H7 (cell line): ENCODE measurements around the gene SMIM3. TPM values are rescaled to one million over a fixed set of nuclear protein-coding genes. Genes with fewer than 3 reads are reported as not detected.
"Not testable (repeated sequence)": the region's sequence is repeated elsewhere in the genome, so short reads cannot be mapped to it uniquely, and the experiment has no call there.

Source experiments
- DNase-seq: peaks from one replicate; pipeline ENCODE4 v3.0.0; 2012
- H3K27me3 ChIP-seq: 2 replicates; pipeline ENCODE4 v1.6.0; 2011; ENCODE audit warnings: mild to moderate bottlenecking, low read length; ENCODE audit not compliant: control insufficient read depth, insufficient read depth
- H3K36me3 ChIP-seq: replicated peaks from 2 replicates; pipeline ENCODE4 v1.5.1; 2011; ENCODE audit warnings: low read length; ENCODE audit not compliant: control insufficient read depth, insufficient read depth
- H3K4me3 ChIP-seq: 2 replicates; pipeline ENCODE4 v1.5.1; 2011; ENCODE audit warnings: low read depth, mild to moderate bottlenecking, control low read depth, low read length, moderate library complexity; ENCODE audit not compliant: insufficient read depth
- total RNA-seq: library from RNA; depleted of rRNA; stranded (reverse); fragments of >200 nt; shearing (Covaris generic); gene quantifications from 2 replicates; pipeline ENCODE4 v1.2.3, GENCODE V29; 2014

The SMIM3 gene
- total RNA-seq, 1 experiment from 2014 or later = 5.2 TPM

DNA sequence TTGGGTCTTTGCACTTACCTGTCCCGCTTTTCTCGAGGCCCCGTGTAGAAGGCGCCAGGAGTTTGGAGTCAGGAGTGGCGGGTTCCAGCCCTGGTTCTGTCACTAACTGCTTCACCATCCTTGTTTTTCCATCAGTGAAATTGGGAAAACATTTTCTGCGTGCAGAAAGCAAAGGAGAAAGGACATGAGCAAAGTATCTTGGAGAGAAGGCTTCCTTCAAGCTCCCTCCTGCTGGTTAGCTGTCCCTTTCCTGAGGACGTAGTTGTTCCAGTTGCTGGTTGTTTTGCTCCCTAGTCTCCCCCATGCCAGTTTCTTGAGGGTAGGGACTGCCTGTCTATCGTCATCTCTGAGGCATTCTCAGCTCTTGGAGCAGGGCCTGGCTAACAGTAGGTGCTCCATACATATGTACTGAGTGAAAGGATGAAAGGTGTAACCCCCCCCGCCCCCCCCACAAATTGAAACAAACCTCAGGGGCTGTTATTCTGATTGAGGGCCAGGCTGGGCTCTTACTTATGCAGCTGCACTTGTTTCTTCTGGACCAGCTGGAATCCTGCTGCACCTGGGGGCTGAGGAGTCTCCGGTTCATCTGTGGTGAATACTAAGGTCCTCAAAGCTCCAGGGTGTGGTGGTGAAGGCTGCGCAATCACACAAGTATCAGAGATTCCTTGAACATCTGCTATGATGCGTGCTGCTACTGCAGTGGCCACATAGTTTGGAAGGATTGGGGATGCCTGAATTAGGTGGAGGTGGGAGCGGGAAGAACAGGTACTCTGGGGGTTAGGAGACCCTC is 1.0 kb downstream of the SMIM3 start:
- H3K27me3 ChIP-seq = peaks cover 6% of the 10 kb centered on the region
- DNase-seq = no peak
- H3K4me3 ChIP-seq = peak overlapping the region; percentile 75
- H3K36me3 ChIP-seq = no peaks in the 10 kb centered on the region

- DNase-seq = no peak
- Histone ChIP-seq H3K27me3 (peaks cover 6% of the 10 kb centered on the region), H3K4me3 (no peak overlapping the region), H3K36me3 (no peaks in the 10 kb centered on the region)
Measured at GRCh38 chr5:150780187-150780692, 1.7 kb downstream of the SMIM3 start.

GRCh38 chr5:150780816-150781221 is 2.3 kb downstream of the SMIM3 start:
- H3K27me3 ChIP-seq = peaks cover 6% of the 10 kb centered on the region
- H3K4me3 ChIP-seq = no peak overlapping the region
- no peaks in the 10 kb centered on the region for H3K36me3 ChIP-seq
- no peak for DNase-seq

DNA sequence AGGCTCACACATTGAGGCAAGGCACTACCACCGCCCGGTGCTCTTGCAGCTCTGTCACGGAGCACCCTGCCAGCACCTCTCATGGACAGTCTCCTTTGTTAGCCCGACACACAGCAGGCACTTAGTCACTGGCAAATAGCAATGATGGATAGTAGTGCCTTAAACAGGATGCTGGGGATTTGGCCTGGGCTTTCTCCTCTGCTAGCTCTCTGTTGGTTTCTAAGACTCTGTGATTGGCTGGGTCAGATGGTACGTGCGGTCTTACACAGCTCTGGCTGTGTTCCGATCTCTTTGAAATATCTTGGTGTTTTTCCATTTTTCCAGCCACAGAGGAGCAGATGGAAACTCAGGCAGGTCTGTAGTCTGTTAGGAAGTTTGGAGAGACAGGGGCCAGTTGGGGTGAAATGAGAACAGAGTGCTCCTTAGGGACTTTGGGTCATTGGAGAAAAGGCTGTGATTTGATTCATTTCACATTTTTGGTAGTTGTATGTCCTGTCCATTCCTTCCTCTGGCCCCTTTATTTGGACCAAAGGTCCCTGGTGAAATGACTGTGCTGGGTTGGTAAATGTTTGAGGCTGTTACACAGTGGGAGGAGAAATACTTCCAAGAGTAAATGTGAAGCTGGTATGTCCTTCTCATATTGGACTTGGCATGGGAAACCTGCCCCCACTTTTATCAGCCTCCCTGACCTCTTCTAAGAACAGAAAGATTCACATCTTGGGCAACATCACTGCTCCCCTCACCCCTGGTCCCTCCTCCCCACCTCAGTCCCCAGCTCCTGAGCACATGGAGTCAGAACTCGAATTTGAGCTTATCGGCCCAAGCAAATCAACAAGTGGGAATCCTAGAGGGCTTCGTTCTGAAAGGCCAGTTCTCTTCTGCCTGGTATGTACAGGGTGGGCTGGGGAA is 3.4 kb downstream of the SMIM3 start:
- Histone ChIP-seq H3K36me3 (no peaks in the 10 kb centered on the region), H3K27me3 (peaks cover 6% of the 10 kb centered on the region), H3K4me3 (no peak overlapping the region)
- DNase-seq = no peak

- no peak overlapping the region for H3K4me3 ChIP-seq
- peaks cover 6% of the 10 kb centered on the region for H3K27me3 ChIP-seq
- no peak for DNase-seq
- no peaks in the 10 kb centered on the region for H3K36me3 ChIP-seq
Measured at GRCh38 chr5:150782850-150783249, 4.3 kb downstream of the SMIM3 start.

DNA sequence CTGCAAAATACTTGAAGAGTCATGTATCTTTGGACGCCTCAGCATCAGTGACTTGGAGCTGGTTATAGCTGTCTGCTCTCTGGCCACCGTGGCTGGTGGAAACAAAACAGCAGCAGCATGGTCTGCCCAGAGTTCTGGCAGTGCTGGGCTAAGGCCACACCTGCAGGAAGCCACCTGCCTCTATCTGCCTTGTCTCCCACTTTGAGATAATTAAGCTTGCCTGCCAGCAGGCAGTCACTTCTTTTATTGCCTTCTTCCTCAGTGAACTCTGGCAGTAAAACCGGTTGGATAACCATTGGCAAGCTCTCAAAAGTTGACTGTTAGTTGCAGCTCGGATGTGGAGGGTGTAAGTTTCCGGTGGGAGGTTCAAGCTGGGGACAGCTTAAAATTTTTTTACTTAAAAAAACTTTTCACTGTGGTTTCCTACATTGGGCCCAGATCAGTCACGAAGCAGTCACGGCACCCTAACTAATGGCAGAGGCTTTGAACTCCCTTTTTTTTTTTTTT is 4.9 kb downstream of the SMIM3 start:
- DNase-seq = no peak
- peaks cover 6% of the 10 kb centered on the region for H3K27me3 ChIP-seq
- H3K4me3 ChIP-seq = no peak overlapping the region
- no peaks in the 10 kb centered on the region for H3K36me3 ChIP-seq

DNA sequence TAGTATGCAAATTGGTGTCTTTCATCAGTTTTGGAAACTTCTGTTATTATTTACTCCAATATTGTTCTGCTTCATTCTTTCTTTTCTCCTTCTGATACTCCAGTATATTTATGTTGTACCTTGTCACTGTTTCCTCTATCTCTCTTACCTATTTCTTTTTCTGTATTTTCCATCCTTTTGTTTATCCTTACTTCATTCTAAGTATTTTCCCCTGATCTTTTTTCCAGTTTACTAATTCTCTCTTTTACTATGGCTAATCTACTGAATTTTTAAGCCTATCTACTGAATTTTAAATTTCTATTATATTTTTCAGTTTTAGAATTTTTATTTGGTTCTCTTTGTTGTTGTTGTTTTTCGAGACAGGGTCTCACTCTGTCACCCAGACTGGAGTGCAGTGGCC is 7.4 kb downstream of the SMIM3 start:
- Histone ChIP-seq H3K36me3 (no peaks in the 10 kb centered on the region), H3K4me3 (no peak overlapping the region)
- no peak for DNase-seq

DNA sequence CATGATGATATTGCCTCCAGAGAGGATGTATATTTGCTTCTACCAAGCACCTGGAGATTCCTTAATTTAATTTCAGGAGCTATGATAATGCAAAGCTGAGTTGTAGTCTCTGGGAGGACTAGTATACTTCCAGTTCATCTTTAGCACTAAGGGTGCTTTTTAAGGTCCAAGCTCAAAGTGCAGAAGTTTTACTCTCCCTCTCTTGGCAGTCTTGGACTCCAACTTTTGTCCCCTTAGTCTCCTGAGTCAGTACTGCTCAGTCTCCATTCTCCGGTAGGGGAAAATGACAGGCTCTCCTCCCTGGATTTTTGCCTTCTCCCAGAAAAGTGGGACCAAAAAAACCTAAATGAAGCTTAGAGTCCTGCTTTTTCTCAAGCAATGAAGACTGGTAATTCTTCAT is 8.3 kb downstream of the SMIM3 start:
- Histone ChIP-seq H3K27me3 (no peaks in the 10 kb centered on the region; the same call in 1 of the 2 replicates), H3K36me3 (no peaks in the 10 kb centered on the region), H3K4me3 (no peak overlapping the region)
- no peak for DNase-seq

More for the DNA sequence above, 7.4 kb downstream of the SMIM3 start:
- H3K27me3 ChIP-seq = no peaks in the 10 kb centered on the region; the same call in 1 of the 2 replicates

GRCh38 chr5:150787656-150788055 is 9.1 kb downstream of the SMIM3 start:
- H3K4me3 ChIP-seq = no peak overlapping the region
- DNase-seq = no peak
- no peaks in the 10 kb centered on the region for H3K36me3 ChIP-seq
- no peaks in the 10 kb centered on the region for H3K27me3 ChIP-seq

GRCh38 chr5:150788977-150789376 is 10.4 kb downstream of the SMIM3 start:
- H3K4me3 ChIP-seq = no peak overlapping the region
- H3K36me3 ChIP-seq = no peaks in the 10 kb centered on the region
- no peaks in the 10 kb centered on the region for H3K27me3 ChIP-seq
- no peak for DNase-seq

DNA sequence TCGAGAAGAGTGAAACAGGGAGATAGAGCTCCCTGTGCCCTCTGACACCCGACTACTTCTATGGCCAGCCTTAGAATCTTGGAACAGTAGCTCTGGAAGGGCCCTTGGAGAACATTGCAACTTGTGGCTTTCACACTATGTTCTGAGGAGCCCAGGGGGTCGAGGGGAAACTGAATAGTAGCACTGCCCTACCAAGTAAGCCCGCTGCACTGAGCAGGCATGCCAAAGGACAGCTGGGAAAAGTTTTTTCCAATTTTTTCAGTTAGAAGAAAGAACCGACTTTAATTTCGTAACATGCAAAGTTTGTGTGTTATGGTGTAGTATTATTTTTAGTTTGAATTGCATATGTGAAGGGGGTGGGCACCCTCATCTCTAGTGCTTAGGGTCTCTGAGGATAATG is 10.9 kb downstream of the SMIM3 start:
- no peaks in the 10 kb centered on the region for H3K27me3 ChIP-seq
- DNase-seq = no peak
- H3K4me3 ChIP-seq = no peak overlapping the region
- H3K36me3 ChIP-seq = no peaks in the 10 kb centered on the region

GRCh38 chr5:150789943-150790611 is 11.5 kb downstream of the SMIM3 start:
- Histone ChIP-seq H3K27me3 (no peaks in the 10 kb centered on the region), H3K4me3 (no peak overlapping the region), H3K36me3 (no peaks in the 10 kb centered on the region)
- no peak for DNase-seq

GRCh38 chr5:150791536-150791935 is 13.0 kb downstream of the SMIM3 start:
- H3K36me3 ChIP-seq = no peaks in the 10 kb centered on the region
- DNase-seq = no peak
- no peak overlapping the region for H3K4me3 ChIP-seq
- no peaks in the 10 kb centered on the region for H3K27me3 ChIP-seq

DNA sequence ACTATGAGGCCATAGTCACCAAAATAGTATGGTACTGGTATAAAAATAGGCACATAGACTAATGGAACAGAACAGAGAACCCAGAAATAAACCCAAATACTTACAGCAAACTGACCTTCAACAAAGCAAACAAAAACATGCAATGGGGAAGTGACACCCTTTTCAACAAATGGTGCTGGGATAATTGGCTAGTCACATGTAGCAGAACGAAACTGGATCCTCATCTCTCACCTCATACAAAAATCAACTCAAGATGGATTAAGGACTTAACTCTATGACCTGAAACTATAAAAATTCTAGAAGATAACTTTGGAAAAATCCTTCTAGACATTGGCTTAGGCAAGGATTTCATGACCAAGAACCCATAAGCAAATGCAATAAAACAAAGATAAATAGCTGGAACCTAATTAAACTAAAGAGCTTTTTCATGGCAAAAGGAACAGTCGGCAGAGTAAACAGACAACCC is 14.9 kb downstream of the SMIM3 start:
- H3K36me3 ChIP-seq, H3K4me3 ChIP-seq, H3K27me3 ChIP-seq, DNase-seq: not testable (repeated sequence)
